Aorta (tissue), 5 donors: Measurements from ENCODE around the gene DHX58. TPM values are rescaled to one million over a fixed set of nuclear protein-coding genes. Genes with fewer than 3 reads are reported as not detected.
A peak's percentile ranks its signal among the peaks of the same experiment; 100 is the strongest.

ENCODE experiments used
- ATAC-seq: fragments of 200-7000 bp; cut with Tn5 transposase; one replicate; pipeline ENCODE4 v1.9.1; 2022; ENCODE audit warnings: moderate library complexity; ENCODE audit not compliant: low FRiP score
- DNase-seq, 2 donors: peaks; one replicate each; pipeline ENCODE4 v3.0.0-alpha.2; 2020
- H3K27ac ChIP-seq, 2 donors: one replicate each; pipeline ENCODE4 v1.5.1; 2013; ENCODE audit warnings: low read length in 2 of 2, mild to moderate bottlenecking in 2 of 2, moderate library complexity in 2 of 2, control low read depth in 1 of 2, inconsistent platforms in 1 of 2, low read depth in 1 of 2
- H3K27me3 ChIP-seq, 2 donors: one replicate each; pipeline ENCODE4 v1.6.1; 2013; ENCODE audit warnings: control low read depth in 1 of 2, low read length in 1 of 2, mild to moderate bottlenecking in 1 of 2, moderate library complexity in 1 of 2; ENCODE audit not compliant: insufficient read depth in 2 of 2, control insufficient read depth in 1 of 2
- H3K36me3 ChIP-seq, 2 donors: one replicate each; pipeline ENCODE4 v1.6.1; 2013; ENCODE audit warnings: control low read depth in 1 of 2, low read length in 1 of 2, mild to moderate bottlenecking in 1 of 2; ENCODE audit not compliant: insufficient read depth in 2 of 2, control insufficient read depth in 1 of 2
- H3K4me1 ChIP-seq, 2 donors: one replicate each; pipeline ENCODE4 v1.6.1; 2013; ENCODE audit warnings: low read length in 2 of 2, control low read depth in 1 of 2, mild to moderate bottlenecking in 1 of 2, moderate library complexity in 1 of 2; ENCODE audit not compliant: insufficient read depth in 2 of 2, control insufficient read depth in 1 of 2
- H3K4me3 ChIP-seq, 2 donors: one replicate each; pipeline ENCODE4 v1.5.1; 2013; ENCODE audit warnings: low read length in 2 of 2, control low read depth in 1 of 2, mild to moderate bottlenecking in 1 of 2
- H3K9me3 ChIP-seq: one replicate; pipeline ENCODE4 v1.6.1; 2013; ENCODE audit warnings: mild to moderate bottlenecking, low read length; ENCODE audit not compliant: control insufficient read depth
- WGBS, 2 donors: extraction: QIAGEN DNeasy Blood & Tissue Kit; methylation state at CpG; one replicate each; pipeline ENCODE4 v1.1.7; 2013; 5-methylcytosine and 5-hydroxymethylcytosine counted together
- intact Hi-C, 2 donors: fragments of 100-400 bp; cut with DNase I; formaldehyde crosslinking; loops; one replicate each; pipeline versions ENCODE4 v1.14.2 to v1.15.0; 2022
- polyA plus RNA-seq, 2 donors: library from polyadenylated mRNA; stranded (reverse); fragments of 200-250 nt; gene quantifications; one replicate each; pipeline ENCODE4 v1.2.3, GENCODE V29; 2013
- total RNA-seq, 2 donors: library from RNA; stranded (reverse); fragmentation: NEBNext Ultra II Directional; extraction: Animal tissue kit (Norgen Biotek cat#: 25700); gene quantifications; one replicate each; pipeline ENCODE4 v1.2.1, GENCODE V29; 2021
- donor health status: healthy with polysubstance abuse.
- donor health status: Bipolar disorder and iron deficiency.
- donor health status: DM: no; HTN: no; CAD: no.
- donor health status: DM: no; HTN: no; CAD: no.
- donor health status: DM: yes; HTN: yes; CAD: no.

The DHX58 gene
- total and polyA plus RNA-seq, 4 donors, result 3.6 to 45.5 (median 18.0) TPM

DNA sequence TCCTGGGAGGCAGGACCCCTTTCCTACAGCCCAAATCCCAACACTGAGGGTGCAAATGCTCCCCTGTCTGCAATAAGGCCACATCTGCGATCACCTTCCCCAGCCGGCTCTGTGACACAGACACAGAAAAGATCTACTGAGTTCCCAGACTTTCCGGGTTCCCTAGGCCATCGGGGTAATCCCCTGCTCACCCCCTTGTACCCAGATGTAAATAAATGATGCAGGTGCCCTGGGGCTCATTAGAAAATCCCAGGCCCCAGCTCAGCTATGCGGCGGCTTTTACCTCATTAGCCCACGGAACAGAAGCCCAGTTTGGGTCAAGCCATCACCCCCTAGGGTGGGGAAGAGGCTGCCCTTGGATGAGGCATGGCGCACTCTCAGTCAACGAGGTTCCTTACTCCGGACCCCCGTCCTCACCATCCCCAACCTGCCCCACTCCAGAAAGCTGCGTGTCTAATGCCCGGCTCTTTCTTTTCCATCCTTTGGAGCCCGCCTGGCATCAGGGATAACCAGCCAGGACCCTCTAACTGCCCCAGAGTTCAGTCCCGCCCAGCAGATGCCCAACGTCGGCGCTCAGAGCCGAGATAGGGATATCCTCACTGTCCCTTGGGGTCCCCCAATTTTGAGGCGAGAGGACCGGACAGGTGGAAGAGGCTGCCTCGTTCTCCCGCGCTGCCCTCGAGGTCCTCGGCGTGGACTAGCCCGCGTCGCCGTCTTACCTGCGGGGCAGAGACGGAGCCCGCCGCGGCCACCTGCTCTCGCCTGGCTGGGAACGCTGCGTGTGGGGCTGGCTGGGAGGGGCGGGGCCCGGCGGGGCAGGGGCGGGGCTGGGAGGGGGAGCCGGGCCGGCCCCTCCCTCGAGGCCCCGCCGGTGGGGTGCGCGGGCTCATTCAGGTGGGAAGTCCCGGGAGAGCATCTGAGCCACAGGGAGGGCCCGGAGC, 14.6 kb downstream of the DHX58 start, which contains the start of gene ZNF385C:
ZNF385C (minus strand) TSS at position 783 of the 941 bp plus-strand sequence. CDS start 35,417 bp downstream, outside the sequence.
- no peak for ATAC-seq

DNA sequence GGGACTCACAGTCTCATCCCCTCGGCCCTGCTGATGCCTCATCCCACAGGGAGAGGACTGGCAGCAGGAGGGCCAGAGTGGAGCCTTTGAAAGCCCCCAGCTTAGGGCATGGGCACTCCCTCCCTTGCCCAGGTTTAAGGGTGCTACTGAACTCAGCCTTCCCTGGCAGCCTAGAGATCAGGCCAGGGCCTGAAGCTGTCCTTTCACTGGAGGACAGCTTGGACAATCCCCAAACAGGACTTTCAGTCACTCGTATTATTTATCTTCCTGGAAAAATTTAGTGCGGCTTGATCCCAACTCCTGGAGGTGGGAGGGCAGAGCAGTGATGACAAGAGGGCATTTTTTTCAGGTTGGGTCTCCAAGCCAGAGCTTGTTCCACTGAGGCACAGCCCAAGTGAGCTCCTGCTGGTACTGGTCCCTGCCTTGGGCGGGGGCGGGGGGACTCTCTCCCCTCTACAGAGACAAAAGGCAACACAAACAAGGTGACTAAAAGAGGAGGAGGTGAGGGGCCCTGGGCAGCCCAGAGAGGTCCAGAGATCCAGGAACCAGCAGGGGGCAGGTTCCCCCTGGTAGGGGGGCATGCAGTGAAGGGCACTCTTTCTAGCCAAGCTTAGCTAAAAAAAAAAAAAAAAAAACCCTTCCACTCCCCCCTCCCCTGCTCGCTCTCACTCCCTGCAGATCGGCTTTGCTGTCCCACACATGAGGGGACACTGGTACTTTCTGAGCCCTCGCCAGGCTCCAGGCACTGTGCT, 16.0 kb downstream of the DHX58 start:
- ATAC-seq, result no peak
- H3K9me3 ChIP-seq, result no peaks in the 10 kb centered on the region
- no peak for DNase-seq
- intact Hi-C loops, result no loop called here
- no peaks in the 10 kb centered on the region for H3K36me3 ChIP-seq
- no peak overlapping the region for H3K4me3 ChIP-seq
- 47 to 49% methylated on average over 8 of the region's 8 CpGs for WGBS, 2 donors
- H3K27me3 ChIP-seq, result no peaks in the 10 kb centered on the region
- no peak overlapping the region for H3K27ac ChIP-seq
- no peaks in the 10 kb centered on the region for H3K4me1 ChIP-seq

More for the DNA sequence above, 14.6 kb downstream of the DHX58 start, which contains the start of gene ZNF385C:
- Histone ChIP-seq H3K27me3 (no peaks in the 10 kb centered on the region), H3K9me3 (no peaks in the 10 kb centered on the region), H3K4me1 (no peaks in the 10 kb centered on the region), H3K4me3 (no peak within 1 kb of the TSS), H3K27ac (no peak within 1 kb of the TSS), H3K36me3 (no peaks in the 10 kb centered on the region)
- DNase-seq, result no peak
- 9 to 13% methylated on average over 47 to 52 of the region's 52 CpGs for WGBS, 2 donors
- intact Hi-C loops, result no loop called here

- Histone ChIP-seq H3K4me1 (no peaks in the 10 kb centered on the region), H3K27ac (no peak overlapping the region), H3K27me3 (no peaks in the 10 kb centered on the region), H3K9me3 (no peaks in the 10 kb centered on the region), H3K36me3 (no peaks in the 10 kb centered on the region), H3K4me3 (no peak overlapping the region)
- 87 to 89% methylated on average over 12 of the region's 12 CpGs for WGBS, 2 donors
- intact Hi-C loops, result no loop called here
- no peak for DNase-seq
- ATAC-seq, result no peak
Observed at GRCh38 chr17:42094375-42095069, 18.0 kb downstream of the DHX58 start.

- ATAC-seq (no peak), DNase-seq (no peak)
- no peaks in the 10 kb centered on the region for H3K9me3 ChIP-seq
- H3K4me3 ChIP-seq, result no peak overlapping the region
- 77% methylated on average over 6 of the region's 6 CpGs for WGBS, 2 donors
- intact Hi-C loops, result no loop called here
- H3K36me3 ChIP-seq, result no peaks in the 10 kb centered on the region
- no peak overlapping the region for H3K27ac ChIP-seq
- H3K27me3 ChIP-seq, result no peaks in the 10 kb centered on the region
- H3K4me1 ChIP-seq, result no peaks in the 10 kb centered on the region
Observed at GRCh38 chr17:42092939-42093338, 19.6 kb downstream of the DHX58 start.

DNA sequence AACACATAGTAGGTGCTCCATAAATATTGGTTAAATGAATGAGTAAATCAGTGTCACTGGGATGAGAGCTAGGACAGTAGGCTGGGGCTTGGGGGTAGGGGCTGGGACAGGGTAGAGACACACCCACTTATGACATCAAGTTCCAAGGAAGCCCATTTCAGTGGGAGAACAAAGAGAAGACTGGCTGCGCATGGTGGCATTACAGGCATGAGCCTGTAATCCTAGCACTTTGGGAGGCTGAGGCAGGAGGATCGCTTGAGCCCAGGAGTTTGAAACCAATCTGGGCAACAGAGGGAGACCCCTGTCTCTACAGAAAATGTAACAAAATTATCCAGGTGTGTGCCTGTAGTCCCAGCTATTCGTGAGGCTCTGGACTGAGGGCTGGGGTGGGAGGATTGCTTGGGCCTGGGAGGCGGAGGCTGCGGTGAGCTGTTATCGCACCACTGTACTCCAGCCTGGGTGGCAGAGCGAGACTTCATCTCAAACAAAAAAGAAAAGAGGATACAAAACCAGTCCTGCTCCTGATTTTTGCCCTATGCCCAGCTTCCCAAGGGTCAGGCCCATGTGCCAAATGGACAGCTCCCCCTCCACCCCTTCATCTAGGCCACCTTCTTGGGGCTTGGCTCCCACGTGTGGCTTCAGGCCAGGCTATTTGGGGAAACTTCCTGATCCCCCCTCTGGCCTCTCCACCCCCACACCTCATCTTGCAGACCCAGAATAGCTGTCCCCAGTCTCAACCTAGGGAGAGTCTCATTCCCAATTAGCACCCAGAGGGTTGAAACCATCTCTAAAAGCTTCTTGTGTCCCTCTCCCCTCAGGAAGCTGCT, 21.3 kb downstream of the DHX58 start:
- no peak overlapping the region for H3K4me3 ChIP-seq
- WGBS, 2 donors, result 83 to 84% methylated on average over 8 of the region's 8 CpGs
- intact Hi-C loops, result no loop called here
- no peaks in the 10 kb centered on the region for H3K9me3 ChIP-seq
- no peaks in the 10 kb centered on the region for H3K4me1 ChIP-seq
- H3K27ac ChIP-seq, result no peak overlapping the region
- no peak for ATAC-seq
- no peaks in the 10 kb centered on the region for H3K27me3 ChIP-seq
- no peak for DNase-seq
- H3K36me3 ChIP-seq, result no peaks in the 10 kb centered on the region

DNA sequence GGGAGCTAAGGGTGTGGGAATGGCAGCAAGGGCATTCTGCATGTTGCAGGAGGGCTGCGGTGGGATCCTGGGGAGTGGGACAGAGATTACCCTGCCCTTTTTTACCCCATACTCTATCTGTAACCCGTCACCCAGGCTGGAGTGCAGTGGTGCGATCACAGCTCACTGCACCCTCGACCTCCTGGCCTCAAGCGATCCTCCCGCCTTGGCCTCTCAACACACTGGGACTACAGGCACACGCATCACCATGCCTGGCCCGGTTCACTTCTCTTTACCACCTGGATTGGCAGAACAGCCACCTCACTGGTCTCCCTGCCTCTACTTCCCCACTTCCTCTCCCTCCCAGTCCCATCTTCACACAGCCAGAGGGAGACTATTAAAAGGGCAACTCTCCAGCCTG, 23.8 kb downstream of the DHX58 start:
- Histone ChIP-seq H3K9me3 (no peaks in the 10 kb centered on the region), H3K4me1 (no peaks in the 10 kb centered on the region), H3K27ac (no peak overlapping the region), H3K4me3 (no peak overlapping the region), H3K36me3 (no peaks in the 10 kb centered on the region), H3K27me3 (no peaks in the 10 kb centered on the region)
- no peak for ATAC-seq
- DNase-seq, result no peak
- intact Hi-C loops, result no loop called here
- 90% methylated on average over 8 of the region's 8 CpGs for WGBS, 2 donors

GRCh38 chr17:42087736-42088705, 24.5 kb downstream of the DHX58 start:
- DNase-seq (no peak), ATAC-seq (peak; percentile 38)
- Histone ChIP-seq H3K27ac (no peak overlapping the region), H3K4me3 (no peak overlapping the region), H3K4me1 (no peaks in the 10 kb centered on the region), H3K36me3 (no peaks in the 10 kb centered on the region), H3K27me3 (no peaks in the 10 kb centered on the region), H3K9me3 (no peaks in the 10 kb centered on the region)
- intact Hi-C loops, result no loop called here
- 55 to 56% methylated on average over 20 of the region's 20 CpGs for WGBS, 2 donors
